GM18873 (cell line): Measurements from ENCODE around the gene FAM107B.

Experiments
- ATAC-seq: cut with Tn5 transposase; IDR thresholded peaks from one replicate; pipeline ENCODE4 v1.9.1; 2021; ENCODE audit warnings: mild to moderate bottlenecking, moderate library complexity, moderate number of reproducible peaks; ENCODE audit not compliant: unreplicated experiment, low FRiP score

FAM107B gene

DNA sequence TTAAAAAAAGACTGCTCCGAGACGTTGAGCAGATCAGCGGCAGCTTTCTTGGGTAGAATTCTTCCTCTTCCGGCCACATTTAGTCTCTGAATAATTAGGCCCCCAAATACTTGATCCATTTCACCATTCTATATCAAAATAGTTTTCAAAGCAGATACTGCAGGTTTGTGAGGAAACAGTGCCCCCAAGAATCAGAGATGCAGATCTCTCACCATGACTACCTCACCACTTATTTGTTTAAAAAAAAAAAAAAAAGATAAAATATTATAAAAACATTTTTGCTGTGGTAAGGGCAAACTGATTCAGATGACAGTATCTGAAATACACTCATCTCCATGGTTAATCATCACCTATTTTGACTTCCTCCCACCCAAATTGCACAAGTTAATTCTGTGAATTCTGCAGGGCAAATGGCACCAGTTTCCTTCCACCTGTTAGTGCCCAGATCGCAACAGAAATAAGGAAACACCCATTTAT lies 210.4 kb downstream of the FAM107B start:
- no peak for ATAC-seq

DNA sequence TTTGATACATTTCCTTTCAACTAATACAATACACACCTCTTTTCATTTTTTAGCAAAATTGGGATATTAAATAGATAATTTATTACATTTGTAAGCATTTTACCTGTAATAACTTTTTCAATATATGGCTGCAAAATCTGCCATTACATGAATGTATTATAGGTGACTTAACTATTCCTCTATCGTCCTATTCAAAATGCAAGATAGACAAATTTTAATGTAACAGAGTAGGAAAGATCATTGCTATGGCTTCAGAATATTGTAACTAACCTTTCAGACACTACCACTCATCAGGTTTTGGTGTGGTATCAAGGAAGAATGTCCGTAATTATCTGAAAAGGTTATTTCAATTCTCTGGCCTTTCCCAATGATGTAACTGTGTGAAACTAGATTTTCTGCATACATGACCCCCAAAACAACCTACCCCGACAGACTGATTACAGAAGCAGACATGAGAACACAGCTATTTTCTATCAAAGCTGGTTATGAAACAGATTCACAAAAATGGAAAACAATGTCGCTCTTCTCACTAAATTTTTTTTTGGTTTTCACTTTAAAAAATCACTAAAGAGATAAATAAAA lies 211.2 kb downstream of the FAM107B start:
- no peak for ATAC-seq

DNA sequence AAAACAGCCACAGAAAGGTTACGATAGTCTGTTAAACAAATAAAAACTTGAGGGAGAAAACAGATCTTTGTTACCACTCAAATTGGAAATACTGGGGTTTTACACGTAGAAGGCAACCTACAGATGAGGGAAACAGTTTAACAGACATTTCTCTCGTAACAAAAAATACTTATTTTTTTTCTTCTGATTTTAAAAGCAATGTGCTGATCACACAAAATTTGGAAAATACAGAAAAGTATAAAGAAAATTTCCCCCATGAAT lies 211.7 kb downstream of the FAM107B start:
- ATAC-seq = no peak

DNA sequence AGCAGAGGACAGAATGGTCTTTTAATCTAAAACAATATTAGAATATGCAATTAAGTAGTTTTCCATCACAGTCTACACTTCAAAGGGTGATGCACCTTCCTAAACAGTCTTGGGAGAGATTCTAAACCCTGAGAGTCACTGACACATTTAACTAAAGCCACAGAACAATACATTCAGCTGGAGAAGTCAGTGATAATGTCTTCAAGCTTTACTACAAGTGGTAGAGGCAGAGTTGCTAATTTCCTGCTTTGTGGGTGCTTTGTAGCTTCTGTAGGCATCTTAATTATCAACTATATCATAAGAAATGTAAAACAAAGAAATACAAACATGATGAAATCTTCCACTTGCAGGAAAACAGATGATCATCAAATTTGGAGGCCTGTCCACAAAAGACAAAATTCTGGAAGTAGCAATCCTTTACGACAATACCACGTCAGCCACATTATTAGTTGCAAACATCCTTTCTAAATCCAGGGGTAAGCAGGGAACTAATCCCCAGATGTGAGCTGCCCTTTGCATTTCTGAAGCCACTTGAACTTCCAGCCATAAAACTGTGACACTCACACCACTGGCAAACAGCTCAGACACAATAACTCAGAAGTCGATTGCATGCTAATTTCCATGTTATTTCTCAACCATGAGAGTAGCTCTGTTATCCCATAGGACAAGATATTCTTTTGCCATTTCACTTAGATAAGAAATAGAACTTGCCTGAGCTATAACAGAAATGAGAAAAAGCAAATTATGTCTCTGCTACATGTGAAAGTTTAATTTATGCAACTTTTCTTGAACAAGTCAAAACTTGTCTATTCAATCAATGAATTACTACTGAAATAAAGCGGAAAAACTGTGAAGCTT lies 212.2 kb downstream of the FAM107B start:
- no peak for ATAC-seq

DNA sequence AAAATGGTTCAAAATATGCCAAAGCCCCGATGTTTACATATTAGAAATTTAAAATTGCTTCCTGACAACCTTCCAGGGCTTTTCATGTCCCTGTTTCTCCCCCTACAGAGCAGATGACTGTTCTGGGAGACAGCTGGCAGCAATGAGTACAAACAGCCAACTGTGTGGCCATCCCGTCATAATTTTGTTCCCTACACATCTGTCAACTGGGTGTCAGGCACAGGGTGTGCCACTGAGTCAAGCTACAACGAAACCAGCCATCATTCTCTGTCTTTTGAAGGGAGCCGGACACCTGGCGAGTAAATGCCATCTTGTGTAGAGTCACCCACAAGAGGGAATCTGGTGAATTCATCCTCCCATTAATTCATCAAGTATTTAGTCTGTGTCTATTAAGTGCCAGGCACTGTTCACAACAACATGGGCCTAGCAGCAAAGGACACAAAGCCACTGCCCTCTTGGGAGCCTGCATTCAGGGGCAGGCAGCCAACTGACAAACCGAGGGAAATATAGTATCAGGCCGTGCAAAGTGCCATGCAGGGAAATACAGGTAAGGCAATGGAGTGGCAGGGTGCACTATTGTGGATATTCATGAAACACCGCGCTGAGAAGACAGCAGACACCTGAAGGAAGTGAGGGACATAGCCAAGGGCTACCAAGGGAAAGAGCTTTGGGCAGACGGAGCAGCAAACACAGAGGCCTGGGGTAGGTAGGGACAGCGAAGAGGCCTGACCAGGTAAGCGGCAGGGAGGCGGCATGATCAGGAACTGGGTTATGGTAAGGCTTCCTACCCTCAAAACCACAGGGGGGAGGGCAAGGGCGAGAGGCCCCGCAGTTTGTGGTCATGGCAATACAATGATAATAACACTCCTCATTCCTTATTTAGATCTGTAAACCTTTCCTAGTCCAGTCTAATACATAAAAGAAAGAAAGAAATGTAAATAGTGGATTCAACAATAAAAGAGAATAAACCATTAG lies 213.6 kb downstream of the FAM107B start:
- ATAC-seq = no peak

DNA sequence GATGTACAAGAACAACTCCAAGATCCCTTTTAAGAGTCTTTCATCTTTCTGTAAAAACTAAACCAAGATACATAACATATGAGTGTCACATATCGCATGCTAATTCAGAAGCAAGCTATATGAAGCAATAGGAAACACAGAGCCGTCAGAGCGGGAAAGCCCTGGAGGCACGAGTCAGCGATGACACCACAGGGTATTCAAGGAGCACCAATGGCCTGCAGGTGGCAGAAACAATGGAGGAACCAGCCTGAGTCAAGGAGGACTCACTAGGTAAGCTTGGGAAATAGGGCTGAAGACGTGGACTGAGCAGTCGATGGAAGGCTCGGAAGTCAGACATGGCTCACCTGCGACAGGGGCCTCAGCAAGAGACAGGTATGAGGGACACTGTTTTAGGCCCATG lies 214.4 kb downstream of the FAM107B start:
- ATAC-seq = no peak

DNA sequence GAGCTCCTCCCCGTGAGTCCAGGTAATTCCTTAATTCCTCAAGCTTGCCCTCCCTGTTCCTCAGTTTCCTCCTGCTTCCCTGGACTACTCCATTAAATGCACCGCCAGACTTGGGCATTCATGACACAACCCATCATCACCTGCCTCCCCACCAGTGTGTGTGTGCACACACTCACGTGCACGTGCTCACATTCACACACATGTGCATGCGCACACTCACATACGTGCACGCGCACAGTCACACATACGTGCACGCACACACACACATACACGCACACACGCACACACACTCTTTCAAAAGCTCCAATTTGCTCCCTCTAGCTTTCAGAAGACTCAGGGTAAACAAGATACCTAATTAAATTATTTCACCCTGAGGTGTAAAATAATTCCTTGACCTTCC lies 216.7 kb downstream of the FAM107B start:
- ATAC-seq = no peak

DNA sequence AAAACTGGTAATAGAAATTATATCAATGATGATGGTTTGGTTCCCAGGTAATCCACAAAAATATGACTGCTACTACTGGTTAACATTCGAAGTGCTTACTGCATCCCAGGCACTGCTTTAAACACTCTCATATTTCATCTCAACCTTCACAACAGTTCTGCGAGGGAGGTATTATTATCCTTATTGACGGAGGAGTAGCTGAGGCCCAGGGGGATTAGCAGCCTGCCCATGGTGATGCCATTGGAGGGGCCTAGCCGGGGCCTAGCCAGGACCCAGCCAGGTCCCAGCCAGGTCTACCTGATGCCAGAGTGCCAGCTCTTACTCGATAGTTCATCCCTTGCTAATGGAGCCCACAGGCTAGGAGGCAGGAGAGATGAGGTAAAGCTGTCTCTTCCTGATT lies 217.1 kb downstream of the FAM107B start:
- no peak for ATAC-seq

DNA sequence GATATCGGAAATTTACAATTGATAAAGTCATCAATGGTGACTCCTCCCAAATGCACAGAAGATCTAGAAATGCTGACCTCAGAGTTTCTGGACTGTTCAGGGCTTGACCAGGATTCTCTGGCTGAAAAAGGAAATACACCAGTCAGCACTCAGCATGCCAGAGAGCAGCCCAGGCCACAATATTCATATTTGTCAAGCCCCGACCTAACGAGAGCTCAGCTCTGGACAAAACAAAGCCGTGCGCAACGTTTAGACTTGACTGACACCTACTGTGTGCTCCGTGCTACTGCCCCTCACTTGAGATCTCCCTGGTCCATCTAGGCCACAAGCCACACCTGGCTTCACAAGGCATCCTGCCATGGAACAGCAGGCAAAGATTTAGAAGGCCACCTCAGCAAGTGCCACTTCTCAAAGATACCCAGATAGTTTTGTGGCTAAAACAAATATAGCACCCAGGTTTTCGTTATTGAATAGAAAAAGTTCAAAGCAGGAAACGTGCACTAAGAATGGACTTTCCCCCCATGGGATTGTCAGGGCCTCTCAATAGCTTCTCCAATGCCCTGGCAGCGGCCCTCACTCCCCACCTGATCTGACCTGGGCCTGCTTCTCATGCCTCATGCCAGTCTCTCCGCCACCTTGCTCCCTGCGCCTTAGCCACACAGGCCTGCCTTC lies 218.3 kb downstream of the FAM107B start:
- ATAC-seq = peak; percentile 48

DNA sequence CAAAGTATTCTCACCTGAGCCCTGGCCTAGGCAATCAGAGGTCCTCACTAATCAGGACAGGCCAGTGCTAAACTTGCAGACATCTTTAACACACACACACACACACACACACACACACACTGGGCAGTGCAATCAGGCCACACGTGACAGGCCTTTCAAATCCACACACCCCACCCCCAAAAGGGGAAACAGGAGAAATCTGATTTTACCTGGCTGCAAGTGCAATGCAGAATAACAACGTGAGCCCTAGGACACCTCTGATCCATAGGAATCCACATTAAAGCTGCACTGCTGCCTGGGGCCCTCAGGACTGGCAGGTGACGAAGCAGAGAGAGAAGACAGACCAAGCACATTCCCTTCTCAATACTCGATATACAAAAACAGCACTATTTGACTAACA lies 218.9 kb downstream of the FAM107B start:
- ATAC-seq = no peak

DNA sequence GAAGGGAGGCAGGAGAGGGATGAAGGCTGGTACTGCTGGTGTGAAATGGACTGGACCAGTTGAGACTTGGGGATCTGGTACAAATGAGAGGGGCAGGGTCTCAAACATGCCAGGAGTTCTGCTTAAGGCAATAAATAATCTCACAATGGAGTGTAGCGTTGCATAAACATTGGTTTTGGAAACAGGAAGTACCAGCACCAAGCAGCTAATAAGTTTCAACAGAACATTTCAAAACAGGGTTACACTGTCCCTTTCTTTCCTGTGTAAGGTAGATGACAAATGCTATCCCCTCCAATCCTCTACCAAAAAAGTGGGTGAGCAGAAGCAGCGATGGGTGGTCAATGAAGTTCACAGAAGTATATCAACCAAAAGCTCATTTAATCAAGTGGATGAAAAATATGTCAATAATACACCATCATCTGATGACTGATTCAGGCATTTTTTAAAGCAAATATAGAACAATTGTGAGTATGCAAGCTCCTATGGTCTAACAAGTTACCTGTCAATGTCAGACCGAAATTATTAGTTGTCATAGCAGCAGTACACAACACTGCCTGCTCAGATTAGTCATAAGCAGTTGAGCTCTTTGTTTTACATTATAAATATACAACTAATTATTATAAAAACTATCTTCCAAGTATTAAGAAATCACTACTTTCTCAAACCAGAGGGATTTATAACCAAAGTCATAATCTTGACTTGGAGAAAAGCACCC lies 220.0 kb downstream of the FAM107B start:
- no peak for ATAC-seq

DNA sequence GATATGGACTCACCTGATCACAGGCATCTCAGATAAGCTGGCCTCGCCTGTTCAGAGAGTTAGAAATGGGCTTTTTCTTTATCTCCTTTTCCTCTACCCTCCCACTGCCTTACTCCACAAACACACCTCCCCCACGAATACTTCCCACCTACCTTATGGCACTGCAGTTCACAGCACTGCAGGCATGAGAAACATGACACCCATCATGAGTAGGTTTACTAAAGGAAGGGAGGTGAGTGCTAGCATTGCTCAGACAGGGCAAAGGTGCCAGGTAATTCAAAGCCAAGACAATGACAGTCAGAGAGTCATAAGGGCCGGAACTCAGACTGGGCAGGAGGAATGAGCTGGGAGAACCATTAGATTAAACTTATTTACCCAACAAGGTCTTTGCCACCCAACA lies 220.6 kb downstream of the FAM107B start:
- ATAC-seq = no peak

DNA sequence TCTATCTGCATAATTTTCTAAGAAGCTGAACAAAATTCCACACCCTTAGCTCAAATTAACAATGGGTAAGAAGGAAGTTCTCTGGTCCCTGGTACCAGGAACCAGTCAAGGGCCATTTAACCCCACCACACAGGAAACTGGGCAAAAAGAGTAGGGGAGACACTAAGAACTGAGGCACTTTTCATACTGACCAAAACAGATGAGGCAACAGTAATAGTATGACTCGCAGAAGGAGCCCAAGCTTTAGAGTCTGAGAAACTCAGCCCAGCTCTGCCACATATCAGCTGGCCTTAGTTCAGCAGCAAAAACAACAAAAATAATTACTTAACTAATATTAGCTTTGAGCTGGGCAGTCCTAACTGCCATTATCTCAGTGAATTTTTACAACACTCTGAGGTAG lies 221.2 kb downstream of the FAM107B start:
- no peak for ATAC-seq

DNA sequence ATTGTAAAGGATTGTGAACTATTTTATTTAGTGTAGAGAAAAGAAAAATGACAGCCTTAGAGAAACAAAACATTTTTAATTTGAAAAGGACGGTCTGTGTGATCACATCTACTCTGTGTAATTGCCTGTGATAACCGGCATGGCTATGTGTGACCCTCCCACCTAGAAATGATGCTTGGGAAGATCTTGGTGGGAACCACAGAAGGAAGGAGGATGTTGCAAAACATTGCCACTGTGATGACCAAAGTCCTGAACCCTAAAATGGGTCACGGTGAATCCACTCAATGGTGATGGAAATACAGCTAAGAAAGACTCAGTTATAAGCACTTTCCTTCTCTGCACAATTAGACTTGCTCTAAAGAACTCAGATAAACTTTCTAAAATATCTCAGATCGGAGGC lies 222.7 kb downstream of the FAM107B start:
- ATAC-seq = no peak

DNA sequence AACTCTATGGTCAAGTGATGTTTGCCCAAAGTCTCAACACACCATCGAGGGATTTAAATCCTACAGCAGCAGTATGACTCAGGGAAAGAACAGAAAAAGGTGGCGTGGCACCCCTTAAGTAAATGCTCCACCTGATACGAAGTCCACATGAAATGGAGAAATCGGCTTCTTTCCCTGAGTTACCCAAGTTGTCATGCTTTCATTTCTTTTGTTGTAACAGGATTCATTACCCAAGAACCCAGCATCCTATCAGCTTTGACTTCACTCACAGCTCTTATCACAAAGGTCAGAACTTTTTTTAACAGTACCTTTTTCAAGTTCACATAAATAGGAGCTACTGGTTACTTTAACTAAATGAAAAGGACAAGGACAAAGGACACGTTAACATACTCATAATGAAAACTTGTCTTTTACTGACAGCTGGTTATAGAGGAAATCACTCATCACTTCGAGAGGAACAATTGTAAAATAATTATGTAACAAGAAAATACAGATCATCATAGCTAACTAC lies 224.2 kb downstream of the FAM107B start:
- no peak for ATAC-seq

DNA sequence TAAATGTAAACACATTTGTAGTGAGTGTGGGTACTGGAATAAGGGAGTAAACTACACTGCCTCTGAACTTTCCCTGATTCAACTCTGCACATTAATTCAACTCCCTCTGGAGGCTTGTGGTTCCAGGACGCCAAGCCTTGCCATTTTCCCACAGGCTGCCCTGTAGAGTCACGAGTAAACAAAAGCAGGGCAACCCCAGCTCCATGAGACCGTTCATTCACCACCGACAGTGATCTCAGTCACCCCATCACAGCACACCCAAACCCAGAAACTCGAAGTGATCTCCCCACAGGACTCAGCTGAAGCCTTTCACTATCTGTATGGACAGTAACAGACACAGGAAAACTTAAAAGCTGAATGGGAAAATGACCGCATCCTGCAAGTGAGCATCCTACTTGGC lies 225.2 kb downstream of the FAM107B start:
- ATAC-seq = no peak

DNA sequence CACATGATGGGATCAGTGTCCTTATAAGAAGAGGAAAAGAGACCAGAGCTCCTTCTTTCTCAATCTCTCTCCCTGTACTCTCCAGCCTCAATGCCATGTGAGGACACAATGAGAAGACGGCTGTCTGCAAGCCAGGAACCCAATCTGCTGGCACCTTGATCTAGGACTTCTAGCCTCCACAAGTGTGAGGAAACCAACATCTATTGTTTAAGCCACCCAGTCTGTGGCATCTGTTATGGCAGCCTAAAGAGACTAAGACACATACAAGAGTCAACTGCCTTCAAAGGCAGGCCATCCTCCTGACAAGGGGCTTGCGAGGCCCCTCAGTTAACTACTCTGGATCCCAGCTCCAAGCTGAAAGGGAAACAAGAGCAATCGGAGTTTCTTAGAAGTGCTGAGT lies 225.7 kb downstream of the FAM107B start:
- no peak for ATAC-seq

DNA sequence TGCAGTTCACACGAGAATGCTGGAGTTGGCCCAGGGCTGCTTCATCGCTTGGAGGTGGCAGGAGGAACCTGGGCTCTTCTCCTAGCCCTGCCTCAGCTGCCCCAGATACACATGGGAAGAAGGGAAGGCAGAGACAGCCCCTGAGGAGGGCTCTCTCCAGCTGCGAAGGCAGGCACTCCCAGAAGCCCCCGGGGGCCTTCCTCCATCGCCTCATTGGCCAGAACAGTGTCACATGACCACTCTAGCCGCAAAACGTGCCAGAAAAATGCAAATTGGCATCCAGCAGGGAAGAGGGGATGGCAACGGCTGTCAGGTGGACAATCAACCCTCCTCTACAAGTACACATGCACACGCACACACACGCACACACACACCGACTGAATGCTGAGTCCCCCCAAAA lies 226.2 kb downstream of the FAM107B start:
- no peak for ATAC-seq

DNA sequence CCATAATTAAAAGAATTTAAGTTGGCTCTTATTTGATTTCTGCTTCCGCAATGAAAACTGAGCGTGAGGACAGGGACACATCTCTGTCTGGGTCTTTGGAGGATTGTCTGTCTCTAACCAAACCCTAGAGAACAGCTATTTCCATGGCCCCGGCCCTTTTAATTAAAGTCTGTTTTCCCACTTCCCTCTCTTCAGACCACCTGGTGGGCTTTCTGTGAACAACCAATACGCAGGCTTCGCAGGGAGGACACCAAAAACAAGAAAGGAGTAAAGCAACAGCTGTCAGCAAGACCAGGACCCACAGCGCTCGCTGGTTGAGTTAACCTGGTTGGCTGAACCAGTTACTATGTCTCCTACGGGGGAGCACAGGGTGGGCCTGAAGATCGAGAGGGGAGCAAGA lies 226.9 kb downstream of the FAM107B start:
- no peak for ATAC-seq

DNA sequence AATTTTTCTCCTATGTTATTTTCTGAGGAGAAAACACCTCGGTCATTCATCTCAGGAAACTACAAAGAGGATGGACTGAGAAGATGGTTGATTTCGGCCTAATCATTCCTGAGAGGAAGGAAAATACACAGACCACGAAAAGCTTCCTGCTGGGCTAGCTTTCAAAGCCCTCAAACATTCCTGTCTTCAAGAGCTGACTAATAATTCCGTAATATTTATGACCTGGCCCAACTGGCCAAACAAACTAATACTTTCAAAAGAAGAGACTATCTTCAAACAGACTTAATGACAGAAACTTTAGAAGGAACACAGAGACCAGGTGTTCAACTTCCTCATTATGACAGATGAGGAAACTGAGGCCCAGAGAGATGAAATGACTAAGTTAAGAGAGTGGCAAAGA lies 228.9 kb downstream of the FAM107B start:
- no peak for ATAC-seq
